GM23248 (cell line): Measurements from ENCODE around the gene RPH3AL. TPM values are rescaled to one million over a fixed set of nuclear protein-coding genes. Genes with fewer than 3 reads are reported as not detected.

Experiments used
- DNase-seq: peaks from one replicate; pipeline ENCODE4 v3.0.0-alpha.2; 2015
- H2AFZ ChIP-seq: fragments of 200-600 bp; sonication (generic); 2 replicates; pipeline ENCODE4 v1.6.1; 2016; ENCODE audit warnings: antibody characterized with exemption
- H3F3A ChIP-seq: fragments of 200-600 bp; sonication (generic); 2 replicates; pipeline ENCODE4 v1.6.1; 2016; ENCODE audit warnings: mild to moderate bottlenecking, antibody characterized with exemption, mixed run types; ENCODE audit not compliant: insufficient read depth
- H3K27ac ChIP-seq: fragments of 200-600 bp; sonication (generic); 2 replicates; pipeline ENCODE4 v1.5.1; 2016; ENCODE audit warnings: mild to moderate bottlenecking
- H3K27me3 ChIP-seq: fragments of 200-600 bp; sonication (generic); replicated peaks from 2 replicates; pipeline ENCODE4 v1.6.1; 2016; ENCODE audit warnings: mild to moderate bottlenecking; ENCODE audit not compliant: insufficient read depth
- H3K36me3 ChIP-seq: fragments of 200-600 bp; sonication (generic); 2 replicates; pipeline ENCODE4 v1.6.1; 2016; ENCODE audit warnings: low read depth, mild to moderate bottlenecking
- H3K4me1 ChIP-seq: fragments of 200-600 bp; sonication (generic); 2 replicates; pipeline ENCODE4 v1.6.1; 2016; ENCODE audit warnings: mild to moderate bottlenecking; ENCODE audit not compliant: insufficient read depth
- H3K4me2 ChIP-seq: fragments of 200-600 bp; sonication (generic); one replicate; pipeline ENCODE4 v1.6.1; 2016; ENCODE audit warnings: mild to moderate bottlenecking; ENCODE audit not compliant: unreplicated experiment
- H3K4me3 ChIP-seq: fragments of 200-600 bp; sonication (generic); 2 replicates; pipeline ENCODE4 v1.5.1; 2016; ENCODE audit warnings: mild to moderate bottlenecking
- H3K79me2 ChIP-seq: fragments of 200-600 bp; sonication (generic); 2 replicates; pipeline ENCODE4 v1.6.1; 2016; ENCODE audit warnings: mild to moderate bottlenecking; ENCODE audit not compliant: insufficient read depth
- H3K9ac ChIP-seq: fragments of 200-600 bp; sonication (generic); 2 replicates; pipeline ENCODE4 v1.6.1; 2016; ENCODE audit warnings: mild to moderate bottlenecking
- H3K9me2 ChIP-seq: fragments of 200-600 bp; sonication (generic); 2 replicates; pipeline ENCODE4 v1.6.1; 2016; ENCODE audit warnings: mixed run types, mild to moderate bottlenecking, moderate library complexity; ENCODE audit not compliant: insufficient read depth
- H3K9me3 ChIP-seq: fragments of 200-600 bp; sonication (generic); one replicate; pipeline ENCODE4 v1.6.1; 2017; ENCODE audit warnings: low read depth
- H4K20me1 ChIP-seq: fragments of 200-600 bp; sonication (generic); 2 replicates; pipeline ENCODE4 v1.6.0; 2016; ENCODE audit not compliant: insufficient read depth
- EZH2 ChIP-seq: fragments of 200-600 bp; sonication (generic); IDR thresholded peaks from 2 replicates; pipeline ENCODE4 v1.6.1; 2018; ENCODE audit warnings: antibody characterized with exemption, mild to moderate bottlenecking; ENCODE audit not compliant: insufficient read depth, poor library complexity, severe bottlenecking
- EZH2phosphoT487 ChIP-seq: fragments of 200-600 bp; sonication (generic); IDR thresholded peaks from 2 replicates; pipeline ENCODE4 v1.6.1; 2018; ENCODE audit warnings: antibody characterized with exemption, moderate library complexity, mild to moderate bottlenecking, low read depth; ENCODE audit not compliant: insufficient read depth
- WGBS, 2 experiments: methylation state at CpG; one replicate each; pipeline ENCODE4 v1.1.6; 2015 to 2017; ENCODE audit warnings: low lambda C conversion rate in 2 of 2, low coverage in 1 of 2; ENCODE audit errors: missing lambda C conversion rate in 2 of 2; 5-methylcytosine and 5-hydroxymethylcytosine counted together
- in situ Hi-C: fragments of 300-500 bp; cut with MboI; formaldehyde crosslinking; loops from 2 replicates; pipeline ENCODE4 v1.15.0; 2020
- polyA plus RNA-seq: library from polyadenylated mRNA; unstranded; fragments of >200 nt; fragmentation: Nextera tagmentation; extraction: Ambion mirVana; gene quantifications from 2 replicates; pipeline ENCODE4 v1.2.1, GENCODE V29; 2016
- total RNA-seq: library from RNA; depleted of rRNA; stranded (reverse); fragments of >200 nt; shearing (Covaris generic); gene quantifications from 2 replicates; pipeline ENCODE4 v1.2.3, GENCODE V29; 2014

Gene RPH3AL
- total and polyA plus RNA-seq, 2 experiments from 2014 or later = 2.7 to 5.2 TPM

GRCh38 chr17:189444-189843 lies 163.2 kb downstream of the RPH3AL start:
- no peak for DNase-seq
- 60 to 62% methylated on average over 7 of the region's 7 CpGs for WGBS, 2 experiments

GRCh38 chr17:187130-187529 lies 165.5 kb downstream of the RPH3AL start:
- Histone ChIP-seq H3K9me2 (no peaks in the 10 kb centered on the region), H3K4me1 (no peaks in the 10 kb centered on the region)
- in situ Hi-C loops = no loop called here

More at GRCh38 chr17:189444-189843, 163.2 kb downstream of the RPH3AL start:
- no peaks in the 10 kb centered on the region for H4K20me1 ChIP-seq
- no peaks in the 10 kb centered on the region for H3K4me1 ChIP-seq
- in situ Hi-C loops = no loop called here
- H2AFZ ChIP-seq = no peak overlapping the region
- peaks cover 15% of the 10 kb centered on the region for H3K27me3 ChIP-seq
- no peaks in the 10 kb centered on the region for H3K9me2 ChIP-seq
- no peak for TF ChIP-seq EZH2
- TF ChIP-seq EZH2phosphoT487 = no peak
- no peaks in the 10 kb centered on the region for H3F3A ChIP-seq
- H3K9me3 ChIP-seq = no peaks in the 10 kb centered on the region
- H3K9ac ChIP-seq = no peak overlapping the region
- H3K36me3 ChIP-seq = no peaks in the 10 kb centered on the region
- no peaks in the 10 kb centered on the region for H3K79me2 ChIP-seq
- no peak overlapping the region for H3K27ac ChIP-seq
- H3K4me2 ChIP-seq = no peak overlapping the region
- no peak overlapping the region for H3K4me3 ChIP-seq

GRCh38 chr17:185445-186138 lies 167.0 kb downstream of the RPH3AL start:
- TF ChIP-seq EZH2 (no peak), EZH2phosphoT487 (no peak)
- in situ Hi-C loops = no loop called here
- DNase-seq = no peak
- H3K4me1 ChIP-seq = no peaks in the 10 kb centered on the region
- no peaks in the 10 kb centered on the region for H3K9me3 ChIP-seq
- H3K27me3 ChIP-seq = peaks cover 42% of the 10 kb centered on the region
- 49 to 51% methylated on average over 14 of the region's 14 CpGs for WGBS, 2 experiments
- no peaks in the 10 kb centered on the region for H3K9me2 ChIP-seq
- no peaks in the 10 kb centered on the region for H3F3A ChIP-seq
- no peaks in the 10 kb centered on the region for H4K20me1 ChIP-seq
- H3K9ac ChIP-seq = no peak overlapping the region
- no peak overlapping the region for H2AFZ ChIP-seq
- no peaks in the 10 kb centered on the region for H3K36me3 ChIP-seq
- H3K27ac ChIP-seq = no peak overlapping the region
- no peaks in the 10 kb centered on the region for H3K79me2 ChIP-seq
- no peak overlapping the region for H3K4me2 ChIP-seq
- no peak overlapping the region for H3K4me3 ChIP-seq

More at GRCh38 chr17:187130-187529, 165.5 kb downstream of the RPH3AL start:
- no peaks in the 10 kb centered on the region for H3K36me3 ChIP-seq
- DNase-seq = no peak
- 45 to 49% methylated on average over 2 of the region's 2 CpGs for WGBS, 2 experiments
- no peak overlapping the region for H3K9ac ChIP-seq
- H3F3A ChIP-seq = no peaks in the 10 kb centered on the region
- TF ChIP-seq EZH2 (no peak), EZH2phosphoT487 (no peak)
- no peak overlapping the region for H3K4me3 ChIP-seq
- peaks cover 33% of the 10 kb centered on the region for H3K27me3 ChIP-seq
- no peak overlapping the region for H3K27ac ChIP-seq
- no peak overlapping the region for H2AFZ ChIP-seq
- no peaks in the 10 kb centered on the region for H3K9me3 ChIP-seq
- H4K20me1 ChIP-seq = no peaks in the 10 kb centered on the region
- no peaks in the 10 kb centered on the region for H3K79me2 ChIP-seq
- H3K4me2 ChIP-seq = no peak overlapping the region

GRCh38 chr17:183021-183420 lies 169.6 kb downstream of the RPH3AL start:
- H3F3A ChIP-seq = no peaks in the 10 kb centered on the region
- no peaks in the 10 kb centered on the region for H3K36me3 ChIP-seq
- WGBS, 2 experiments = 92 to 93% methylated on average over 8 of the region's 8 CpGs
- no peaks in the 10 kb centered on the region for H3K4me1 ChIP-seq
- H3K4me3 ChIP-seq = no peak overlapping the region
- H3K79me2 ChIP-seq = no peaks in the 10 kb centered on the region
- no peak overlapping the region for H3K9ac ChIP-seq
- H2AFZ ChIP-seq = no peak overlapping the region
- TF ChIP-seq EZH2phosphoT487 (no peak), EZH2 (no peak)
- no peaks in the 10 kb centered on the region for H4K20me1 ChIP-seq
- H3K27me3 ChIP-seq = peaks cover 55% of the 10 kb centered on the region
- in situ Hi-C loops = no loop called here
- H3K9me3 ChIP-seq = no peaks in the 10 kb centered on the region
- no peak overlapping the region for H3K27ac ChIP-seq
- H3K4me2 ChIP-seq = no peak overlapping the region
- DNase-seq = no peak
- H3K9me2 ChIP-seq = no peaks in the 10 kb centered on the region
